HepG2 (cell line): Measurements from ENCODE around the gene TMEM120A. TPM values are rescaled to one million over a fixed set of nuclear protein-coding genes. Genes with fewer than 3 reads are reported as not detected.
A peak's percentile ranks its signal among the peaks of the same experiment; 100 is the strongest.

Experiments
- AHR ChIP-seq: IDR thresholded peaks from 2 replicates; pipeline ENCODE4 v1.6.1; 2018; ENCODE audit warnings: missing genetic modification reagents, missing compliant biosample characterization
- ARID3A ChIP-seq: IDR thresholded peaks from 2 replicates; pipeline ENCODE4 v1.6.1; 2012; ENCODE audit warnings: low read depth, low read length, improper control_type of control experiment
- HNRNPL ChIP-seq: fragments of 200-400 bp; formaldehyde crosslinking; IDR thresholded peaks from 2 replicates; pipeline ENCODE4 v1.6.1; 2017; ENCODE audit warnings: mild to moderate bottlenecking, low read depth, low read length
- IKZF5 ChIP-seq: IDR thresholded peaks from 2 replicates; pipeline ENCODE4 v1.6.1; 2018; ENCODE audit warnings: missing genetic modification reagents, mild to moderate bottlenecking, missing compliant biosample characterization
- KLF13 ChIP-seq: sonication (generic); formaldehyde crosslinking; IDR thresholded peaks from 2 replicates; pipeline ENCODE4 v1.4.0; 2020; ENCODE audit warnings: mild to moderate bottlenecking, missing genetic modification reagents
- MBNL3 ChIP-seq: fragments of 250-450 bp; sonication (Bioruptor Pico); conservative IDR thresholded peaks from 2 replicates; pipeline ENCODE4 v1.8.0; 2022; ENCODE audit warnings: mild to moderate bottlenecking, inconsistent platforms
- MLXIP ChIP-seq: sonication (generic); formaldehyde crosslinking; IDR thresholded peaks from 2 replicates; pipeline ENCODE4 v1.9.0; 2021; ENCODE audit warnings: missing genetic modification reagents, borderline replicate concordance
- MTA1 ChIP-seq: sonication (generic); formaldehyde crosslinking; IDR thresholded peaks from 2 replicates; pipeline ENCODE4 v1.4.0; 2020; ENCODE audit warnings: missing genetic modification reagents, mild to moderate bottlenecking, borderline replicate concordance
- MXD3 ChIP-seq: IDR thresholded peaks from 2 replicates; pipeline ENCODE4 v1.6.1; 2016; ENCODE audit warnings: mild to moderate bottlenecking, missing biosample characterization, missing genetic modification reagents
- MYC ChIP-seq: sonication (generic); formaldehyde crosslinking; IDR thresholded peaks from 2 replicates; pipeline ENCODE4 v1.9.0; 2021; ENCODE audit warnings: missing genetic modification reagents, borderline replicate concordance
- NCOR1 ChIP-seq: fragments of 200-600 bp; sonication (generic); IDR thresholded peaks from 2 replicates; pipeline ENCODE4 v1.7.0; 2017; ENCODE audit warnings: antibody characterized with exemption, low read length, borderline replicate concordance
- NR2F1 ChIP-seq, 2 experiments: fragments of 450-650 bp in 1 of 2; formaldehyde crosslinking in 1 of 2; IDR thresholded peaks; 2 replicates each; pipeline versions ENCODE4 v1.5.0 to v1.6.1; 2016 to 2020; ENCODE audit warnings: mild to moderate bottlenecking in 1 of 2, missing compliant biosample characterization in 1 of 2, missing genetic modification reagents in 1 of 2, moderate library complexity in 1 of 2
- PREB ChIP-seq: sonication (generic); formaldehyde crosslinking; IDR thresholded peaks from 2 replicates; pipeline ENCODE4 v1.4.0; 2020; ENCODE audit warnings: missing genetic modification reagents
- RAD21 ChIP-seq: fragments of 450-650 bp; formaldehyde crosslinking; IDR thresholded peaks from 2 replicates; pipeline ENCODE4 v1.5.0; 2020; ENCODE audit warnings: mild to moderate bottlenecking
- RFXANK ChIP-seq: IDR thresholded peaks from 2 replicates; pipeline ENCODE4 v1.6.1; 2016
- SMARCC2 ChIP-seq: fragments of 450-650 bp; IDR thresholded peaks from 2 replicates; pipeline ENCODE4 v1.6.1; 2017; ENCODE audit warnings: antibody characterized with exemption, mild to moderate bottlenecking
- SNAPC5 ChIP-seq: sonication (generic); formaldehyde crosslinking; IDR thresholded peaks from 2 replicates; pipeline ENCODE4 v1.8.1; 2023; ENCODE audit warnings: mild to moderate bottlenecking, missing genetic modification reagents, borderline replicate concordance
- TBX2 ChIP-seq: sonication (generic); formaldehyde crosslinking; IDR thresholded peaks from 2 replicates; pipeline ENCODE4 v1.5.0; 2020; ENCODE audit warnings: missing genetic modification reagents, mild to moderate bottlenecking, borderline replicate concordance
- YY1 ChIP-seq: IDR thresholded peaks from 2 replicates; pipeline ENCODE4 v1.6.1; 2011; ENCODE audit warnings: low read length, low read depth, moderate library complexity, mild to moderate bottlenecking; ENCODE audit not compliant: insufficient read depth, insufficient replicate concordance
- ZFY ChIP-seq: sonication (generic); formaldehyde crosslinking; IDR thresholded peaks from 2 replicates; pipeline ENCODE4 v1.4.0; 2020; ENCODE audit warnings: missing genetic modification reagents
- ZKSCAN1 ChIP-seq: fragments of 150-350 bp; IDR thresholded peaks from 2 replicates; pipeline ENCODE4 v1.6.1; 2014; ENCODE audit warnings: low read length
- ZNF501 ChIP-seq: sonication (generic); formaldehyde crosslinking; IDR thresholded peaks from 2 replicates; pipeline ENCODE4 v1.5.1; 2020; ENCODE audit warnings: mild to moderate bottlenecking, moderate library complexity, missing genetic modification reagents
- ZNF652 ChIP-seq: IDR thresholded peaks from 2 replicates; pipeline ENCODE4 v1.6.1; 2016; ENCODE audit warnings: low read depth, borderline replicate concordance
- ZNF660 ChIP-seq: sonication (generic); formaldehyde crosslinking; IDR thresholded peaks from 2 replicates; pipeline ENCODE4 v1.5.1; 2020; ENCODE audit warnings: mild to moderate bottlenecking, low read depth, missing genetic modification reagents, borderline replicate concordance
- polyA plus RNA-seq, 8 experiments: library from polyadenylated mRNA; depleted of rRNA in 3 of 8; stranded (reverse) in 7 of 8; unstranded in 1 of 8; fragments of >200 nt; fragmentation: Illumina TruSeq in 4 of 8; extraction: Trizol in 4 of 8; gene quantifications; 2 replicates each; pipeline versions ENCODE4 v1.2.1 to v1.2.3, GENCODE V29; 2011 to 2016; ENCODE audit warnings: low read depth in 4 of 8, missing spikeins in 1 of 8, mixed read lengths in 1 of 8; ENCODE audit not compliant: insufficient read depth in 1 of 8
- total RNA-seq, 5 experiments: library from RNA; depleted of rRNA; stranded (reverse); fragments of >200 nt; fragmentation: Illumina TruSeq; extraction: Trizol; gene quantifications; 2 replicates each; pipeline ENCODE4 v1.2.3, GENCODE V29; 2016; ENCODE audit warnings: low read depth in 1 of 5

TMEM120A gene
- total and polyA plus RNA-seq, 2 of the 13 experiments (the other 11 are each of a cell fraction or from before 2014, with no cell fraction given): 40.3 to 102 TPM

- TF ChIP-seq KLF13 (CRISPR knock-in tag): no peak
- TF ChIP-seq MYC (CRISPR knock-in tag): no peak
- TF ChIP-seq NCOR1: no peak
- no peak for TF ChIP-seq HNRNPL
- 0 out of 2 replicates have a peak, but pooled peaks have one; percentile 4 for TF ChIP-seq ZNF501 (CRISPR knock-in tag)
- no peak for TF ChIP-seq ZNF652
- TF ChIP-seq PREB (CRISPR knock-in tag): no peak
- TF ChIP-seq MTA1: 0 out of 2 replicates have a peak, but pooled peaks have one; percentile 39
- TF ChIP-seq NR2F1 (CRISPR knock-in tag; IDR thresholded peaks at IDR 0.05): no peak
- TF ChIP-seq MXD3 (CRISPR knock-in tag): no peak
- TF ChIP-seq SMARCC2: no peak
- no peak for TF ChIP-seq SNAPC5
- no peak for TF ChIP-seq ZFY (CRISPR knock-in tag)
- TF ChIP-seq ZNF660 (CRISPR knock-in tag): no peak
- no peak for TF ChIP-seq AHR (CRISPR knock-in tag)
- no peak for TF ChIP-seq YY1
- TF ChIP-seq MLXIP (CRISPR knock-in tag): no peak
- no peak for TF ChIP-seq IKZF5 (CRISPR knock-in tag)
- no peak for TF ChIP-seq ARID3A
- no peak for TF ChIP-seq RAD21 (CRISPR knock-in tag)
- no peak for TF ChIP-seq TBX2 (CRISPR knock-in tag)
- TF ChIP-seq RFXANK: no peak
- TF ChIP-seq ZKSCAN1: no peak
- no peak for TF ChIP-seq MBNL3
Observed at GRCh38 chr7:75963381-75963995, 30.9 kb downstream of the TMEM120A start (continued).
